Amygdala (tissue), 56 donors: Measurements from ENCODE around the gene MUC20.
"Not testable (repeated sequence)": the region's sequence is repeated elsewhere in the genome, so short reads cannot be mapped to it uniquely, and the experiment has no call there.

Experiments used
- DNase-seq, 56 donors: peaks; one replicate each; lab custom pipeline; 2025; lab: John Stamatoyannopoulos, UW

Gene MUC20

DNA sequence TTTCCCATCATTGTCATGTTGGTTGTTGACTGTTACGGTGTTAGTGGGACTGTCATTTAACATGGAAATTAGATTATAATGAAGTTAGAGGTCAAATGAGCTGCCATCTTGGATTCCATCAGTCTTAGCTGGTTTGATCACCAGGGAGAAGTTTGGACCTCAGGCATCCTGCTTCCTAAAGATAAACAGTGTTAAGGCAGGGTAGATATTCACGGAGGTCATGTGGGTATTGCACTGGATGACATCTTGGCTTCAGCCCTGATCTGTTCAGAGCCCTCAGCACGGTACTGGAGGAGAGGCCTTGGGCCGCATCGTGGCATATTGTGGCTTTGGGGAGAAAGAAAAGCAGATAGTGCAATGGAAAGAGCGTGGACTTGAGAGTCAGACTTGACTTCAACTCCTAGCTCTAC, 11.1 kb upstream of the MUC20 start:
- no peak for DNase-seq

DNA sequence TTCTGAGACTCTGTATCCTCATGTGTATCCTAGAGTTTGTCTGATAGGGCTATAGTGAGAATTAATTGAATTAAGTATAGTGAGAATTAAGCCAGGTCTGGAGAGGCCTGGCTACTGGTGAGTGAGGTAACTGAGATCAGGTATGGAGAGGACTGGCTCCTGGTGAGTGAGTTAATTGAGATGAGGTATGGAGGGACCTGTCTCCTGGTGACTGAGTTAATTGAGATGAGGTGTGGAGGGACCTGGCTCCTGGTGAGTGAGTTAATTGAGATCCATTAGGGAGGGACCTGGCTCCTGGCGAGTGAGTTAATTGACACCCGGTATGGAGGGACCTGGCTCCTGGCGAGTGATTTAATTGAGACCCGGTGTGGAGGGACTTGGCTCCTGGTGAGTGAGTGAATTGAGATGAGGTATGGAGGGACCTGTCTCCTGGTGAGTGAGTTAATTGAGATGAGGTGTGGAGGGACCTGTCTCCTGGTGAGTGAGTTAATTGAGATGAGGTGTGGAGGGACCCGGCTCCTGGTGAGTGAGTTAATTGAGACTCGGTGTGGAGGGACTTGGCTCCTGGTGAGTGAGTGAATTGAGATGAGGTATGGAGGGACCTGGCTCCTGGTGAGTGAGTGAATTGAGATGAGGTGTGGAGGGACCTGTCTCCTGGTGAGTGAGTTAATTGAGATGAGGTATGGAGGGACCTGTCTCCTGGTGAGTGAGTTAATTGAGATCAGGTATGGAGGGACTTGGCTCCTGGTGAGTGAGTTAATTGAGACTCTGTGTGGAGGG, 10.5 kb upstream of the MUC20 start:
- DNase-seq = not testable (repeated sequence)

DNA sequence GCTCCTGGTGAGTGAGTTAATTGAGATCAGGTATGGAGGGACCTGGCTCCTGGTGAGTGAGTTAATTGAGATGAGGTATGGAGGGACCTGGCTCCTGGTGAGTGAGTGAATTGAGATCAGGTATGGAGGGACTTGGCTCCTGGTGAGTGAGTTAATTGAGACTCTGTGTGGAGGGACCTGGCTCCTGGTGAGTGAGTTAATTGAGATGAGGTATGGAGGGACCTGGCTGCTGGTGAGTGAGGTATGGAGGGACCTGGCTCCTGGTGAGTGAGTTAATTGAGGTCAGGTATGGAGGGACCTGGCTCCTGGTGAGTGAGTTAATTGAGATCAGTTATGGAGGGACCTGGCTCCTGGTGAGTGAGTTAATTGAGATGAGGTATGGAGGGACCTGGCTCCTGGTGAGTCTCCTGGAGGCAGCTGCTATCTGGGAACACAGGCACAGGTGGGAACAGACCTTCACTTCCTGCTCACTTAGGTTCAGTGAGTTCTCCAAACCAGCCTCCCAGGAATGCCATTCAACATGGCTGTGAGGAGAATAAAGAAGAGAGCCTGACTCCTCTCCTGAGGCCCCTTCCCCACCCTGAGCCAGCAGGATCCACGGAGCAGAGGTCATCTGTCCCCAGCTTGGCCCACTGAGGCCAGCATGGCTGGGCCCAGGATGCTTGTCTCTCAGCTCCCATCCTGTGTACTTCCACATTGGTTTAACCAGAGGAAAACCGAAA, 9.5 kb upstream of the MUC20 start:
- not testable (repeated sequence) for DNase-seq

GRCh38 chr3:195711813-195712534, 8.8 kb upstream of the MUC20 start:
- no peak for DNase-seq

DNA sequence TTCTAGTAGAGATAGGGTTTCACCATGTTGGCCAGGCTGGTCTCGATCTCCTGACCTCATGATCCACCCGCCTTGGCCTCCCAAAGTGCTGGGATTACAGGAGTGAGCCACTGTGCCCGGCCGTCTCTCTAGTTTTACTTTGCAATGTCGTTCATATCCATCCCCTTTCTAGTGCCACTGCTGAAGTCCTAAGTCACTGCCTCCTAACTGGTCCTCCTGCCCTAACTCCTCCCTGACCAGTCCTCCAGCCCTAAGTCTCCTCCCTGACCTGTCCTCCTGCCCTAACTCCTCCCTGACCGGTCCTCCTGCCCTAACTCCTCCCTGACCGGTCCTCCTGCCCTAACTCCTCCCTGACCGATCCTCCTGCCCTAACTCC, 8.3 kb upstream of the MUC20 start:
- DNase-seq = not testable (repeated sequence)

DNA sequence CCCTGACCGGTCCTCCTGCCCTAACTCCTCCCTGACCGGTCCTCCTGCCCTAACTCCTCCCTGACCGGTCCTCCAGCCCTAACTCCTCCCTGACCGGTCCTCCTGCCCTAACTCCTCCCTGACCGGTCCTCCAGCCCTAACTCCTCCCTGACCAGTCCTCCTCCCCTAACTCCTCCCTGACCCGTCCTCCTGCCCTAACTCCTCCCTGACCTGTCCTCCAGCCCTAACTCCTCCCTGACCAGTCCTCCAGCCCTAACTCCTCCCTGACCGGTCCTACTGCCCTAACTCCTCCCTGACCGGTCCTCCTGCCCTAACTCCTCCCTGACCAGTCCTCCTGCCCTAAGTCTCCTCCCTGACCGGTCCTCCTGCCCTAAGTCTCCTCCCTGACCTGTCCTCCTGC, 7.6 kb upstream of the MUC20 start:
- not testable (repeated sequence) for DNase-seq

- no peak for DNase-seq
Observed at GRCh38 chr3:195714380-195715011, 6.3 kb upstream of the MUC20 start.

DNA sequence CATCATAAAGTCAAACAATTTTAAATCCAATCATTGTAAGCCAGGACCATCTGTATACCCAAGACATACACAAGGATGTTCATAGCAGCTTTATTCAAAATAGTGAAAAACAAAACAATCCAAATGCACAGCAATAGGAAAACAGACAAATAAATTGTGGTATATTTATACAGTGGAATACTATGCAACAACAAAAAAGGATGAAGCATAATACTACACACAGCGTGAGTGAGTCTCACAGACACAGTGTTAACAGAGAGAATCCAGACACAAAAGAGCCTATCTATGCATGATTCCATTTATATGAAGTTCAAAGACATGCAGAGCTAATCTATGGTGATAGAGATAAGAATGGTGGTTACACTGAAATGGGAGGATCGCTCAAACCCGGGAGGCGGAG, 5.6 kb upstream of the MUC20 start:
- no peak for DNase-seq

DNA sequence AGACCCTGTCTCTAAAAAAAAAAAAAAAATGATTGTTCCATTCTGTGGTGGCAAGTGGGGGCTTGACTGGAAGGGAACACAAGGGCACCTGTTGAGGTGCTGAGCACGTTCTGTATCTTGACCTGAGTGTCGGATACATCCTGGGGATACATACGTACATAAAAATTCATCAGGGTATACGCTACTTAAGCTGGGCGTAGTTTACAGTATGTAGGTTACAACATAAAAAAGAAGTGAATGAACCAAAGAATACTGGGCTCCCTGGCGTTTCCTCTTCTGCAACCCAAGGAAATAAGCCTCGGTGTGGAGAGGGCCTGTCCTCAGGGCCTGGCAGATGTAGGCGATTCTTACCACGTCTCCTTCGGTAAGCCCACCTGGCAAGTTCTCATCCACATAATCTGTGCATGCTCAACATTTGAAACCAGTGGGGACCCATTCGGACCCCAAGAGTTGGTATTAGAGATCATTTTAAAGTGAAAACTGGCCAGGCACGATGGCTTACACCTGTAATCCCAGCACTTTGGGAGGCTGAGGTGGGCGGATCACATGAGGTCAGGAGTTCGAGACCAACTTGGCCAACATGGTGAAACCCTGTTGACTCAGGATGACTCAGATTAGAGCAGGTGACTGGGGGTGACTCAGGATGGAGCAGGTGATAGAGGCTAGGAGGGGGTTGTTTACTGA, 5.1 kb upstream of the MUC20 start:
- no peak for DNase-seq

GRCh38 chr3:195717416-195717815, 3.4 kb upstream of the MUC20 start:
- no peak for DNase-seq

GRCh38 chr3:195717852-195718476, 2.8 kb upstream of the MUC20 start:
- DNase-seq = no peak

GRCh38 chr3:195718477-195718984, 2.2 kb upstream of the MUC20 start:
- no peak for DNase-seq

DNA sequence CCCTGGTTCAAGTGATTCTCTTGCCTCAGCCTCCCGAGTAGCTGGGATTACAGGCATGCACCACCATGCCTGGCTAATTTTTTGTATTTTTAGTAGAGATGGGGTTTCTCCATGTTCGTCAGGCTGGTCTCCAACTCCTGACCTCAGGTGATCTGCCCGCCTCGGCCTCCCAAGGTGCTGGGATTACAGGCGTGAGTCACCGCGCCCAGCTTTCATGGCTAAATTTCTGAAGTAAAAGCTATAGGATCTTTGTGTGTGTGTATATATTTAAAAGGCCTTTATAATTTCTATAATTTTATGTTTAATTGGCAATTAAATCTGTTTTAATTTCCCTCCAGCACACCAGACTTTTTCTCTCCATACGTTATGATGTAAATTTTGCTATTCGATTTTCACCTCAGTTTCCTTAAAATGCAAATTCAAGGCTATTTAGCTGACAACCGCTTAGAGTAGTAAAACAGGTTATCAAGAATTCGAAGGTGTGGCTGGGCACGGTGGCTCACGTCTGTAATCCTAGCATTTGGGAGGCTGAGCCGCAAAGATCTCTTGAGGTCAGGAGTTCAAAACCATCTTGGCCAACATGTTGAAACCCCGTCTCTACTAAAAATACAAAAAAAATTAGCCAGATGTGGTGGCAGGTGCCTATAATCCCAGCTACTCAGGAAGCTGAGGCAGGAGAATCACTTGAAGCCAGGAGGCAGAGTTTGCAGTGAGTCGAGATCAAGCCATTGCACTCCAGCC, 1.1 kb upstream of the MUC20 start:
- DNase-seq = not testable (repeated sequence)

GRCh38 chr3:195722139-195722995, 1.6 kb downstream of the MUC20 start:
- DNase-seq = not testable (repeated sequence)

DNA sequence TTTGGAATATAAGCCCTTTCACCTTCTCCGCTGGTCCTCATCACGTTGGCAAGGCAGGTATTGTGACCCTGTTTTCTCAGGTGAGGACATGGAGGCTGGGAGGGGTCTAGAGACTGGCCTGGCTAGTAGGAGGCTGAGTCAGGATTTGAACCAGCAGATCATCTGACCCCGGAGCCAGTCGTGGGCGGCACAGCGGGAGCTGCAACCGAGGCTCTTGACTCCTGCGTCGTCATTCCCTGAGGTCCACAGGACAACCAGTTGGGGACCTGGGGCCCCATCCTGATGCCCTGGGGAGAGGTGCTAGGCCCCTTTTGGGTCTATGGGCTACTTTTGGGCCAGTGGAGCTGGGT, 2.2 kb downstream of the MUC20 start:
- DNase-seq = not testable (repeated sequence)

GRCh38 chr3:195724363-195724762, 3.6 kb downstream of the MUC20 start:
- not testable (repeated sequence) for DNase-seq

GRCh38 chr3:195725916-195726740, 5.3 kb downstream of the MUC20 start:
- not testable (repeated sequence) for DNase-seq
